GM21367 (cell line): Measurements from ENCODE around the gene ZNF8.
"Not testable (repeated sequence)": the region's sequence is repeated elsewhere in the genome, so short reads cannot be mapped to it uniquely, and the experiment has no call there.

Experiments
- ATAC-seq: cut with Tn5 transposase; IDR thresholded peaks from one replicate; pipeline ENCODE4 v1.9.1; 2021; ENCODE audit not compliant: unreplicated experiment

ZNF8 gene

DNA sequence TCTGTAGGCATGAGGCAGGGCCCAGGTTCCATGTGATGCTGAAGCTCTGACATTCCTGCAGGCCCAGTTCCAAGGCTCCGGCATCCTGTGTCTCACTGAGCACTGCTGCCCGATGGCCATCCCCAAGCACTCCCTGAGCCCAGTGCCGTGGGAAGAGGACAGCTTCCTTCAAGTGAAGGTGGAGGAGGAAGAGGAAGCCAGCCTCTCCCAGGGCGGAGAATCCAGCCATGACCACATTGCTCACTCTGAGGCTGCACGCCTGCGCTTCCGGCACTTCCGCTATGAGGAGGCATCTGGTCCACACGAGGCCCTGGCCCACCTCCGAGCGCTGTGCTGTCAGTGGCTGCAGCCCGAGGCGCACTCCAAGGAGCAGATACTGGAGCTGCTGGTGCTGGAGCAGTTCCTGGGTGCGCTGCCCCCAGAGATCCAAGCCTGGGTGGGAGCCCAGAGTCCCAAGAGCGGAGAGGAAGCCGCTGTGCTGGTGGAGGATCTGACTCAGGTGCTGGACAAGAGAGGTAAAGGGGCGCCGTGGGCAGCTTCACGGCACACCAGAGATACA, 56.0 kb downstream of the ZNF8 start:
- no peak for ATAC-seq

DNA sequence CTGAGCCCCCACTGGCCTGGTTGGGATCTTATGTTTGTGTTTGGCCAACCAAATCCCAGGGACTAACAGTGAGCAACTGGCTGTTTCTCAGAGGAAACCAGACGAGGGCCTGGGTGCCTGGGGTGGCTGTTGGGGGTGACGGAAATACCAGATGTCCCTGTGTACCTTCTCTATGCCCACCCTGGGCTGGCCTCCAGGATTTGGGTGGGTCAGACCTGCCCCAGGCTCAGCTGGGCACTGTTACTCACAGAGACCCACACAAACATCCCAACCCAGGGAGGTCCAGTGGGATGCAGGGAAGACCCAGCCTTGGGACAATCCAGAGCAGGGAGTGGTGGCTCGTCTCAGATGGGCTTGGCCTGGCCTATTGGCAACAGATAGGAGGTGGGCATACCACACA, 56.9 kb downstream of the ZNF8 start:
- ATAC-seq = no peak

DNA sequence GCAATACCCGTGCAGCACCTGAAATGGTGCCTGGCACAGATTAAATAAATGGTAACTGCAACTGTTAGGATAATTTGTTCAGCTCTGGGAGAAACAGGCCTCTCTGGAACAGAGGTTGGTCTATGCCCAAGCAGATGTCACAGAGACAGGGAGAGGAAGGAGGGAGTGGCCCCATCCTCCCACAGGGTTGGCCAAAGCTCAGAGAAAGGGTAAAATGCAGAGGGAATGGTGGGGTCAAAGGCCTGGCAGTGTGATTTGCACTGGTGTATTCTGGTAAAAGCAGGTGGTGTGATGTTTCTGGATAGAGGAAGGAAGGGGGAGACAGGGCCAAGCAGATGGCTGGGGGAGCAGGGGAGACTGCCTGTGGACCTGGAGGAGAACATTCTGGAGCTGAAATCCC, 57.5 kb downstream of the ZNF8 start:
- ATAC-seq = no peak

DNA sequence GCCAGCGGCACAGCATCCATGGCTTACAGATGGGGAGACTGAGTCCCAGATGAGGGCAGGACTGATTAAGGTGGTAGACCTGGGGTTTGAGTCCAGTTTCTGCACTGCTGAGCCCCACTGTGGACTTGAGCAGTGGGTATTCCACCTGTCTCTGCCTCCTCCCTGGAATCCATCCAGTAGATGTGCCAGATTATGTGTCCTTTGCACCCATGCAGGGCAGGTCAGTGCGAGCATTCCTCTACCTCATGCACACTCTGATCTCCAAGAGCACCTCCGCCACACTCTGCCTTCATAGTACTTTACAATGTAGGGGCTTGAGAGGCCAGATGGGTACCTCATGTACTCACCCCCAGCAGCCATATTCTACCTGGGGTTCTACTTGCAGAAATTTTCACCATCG, 58.1 kb downstream of the ZNF8 start:
- no peak for ATAC-seq

DNA sequence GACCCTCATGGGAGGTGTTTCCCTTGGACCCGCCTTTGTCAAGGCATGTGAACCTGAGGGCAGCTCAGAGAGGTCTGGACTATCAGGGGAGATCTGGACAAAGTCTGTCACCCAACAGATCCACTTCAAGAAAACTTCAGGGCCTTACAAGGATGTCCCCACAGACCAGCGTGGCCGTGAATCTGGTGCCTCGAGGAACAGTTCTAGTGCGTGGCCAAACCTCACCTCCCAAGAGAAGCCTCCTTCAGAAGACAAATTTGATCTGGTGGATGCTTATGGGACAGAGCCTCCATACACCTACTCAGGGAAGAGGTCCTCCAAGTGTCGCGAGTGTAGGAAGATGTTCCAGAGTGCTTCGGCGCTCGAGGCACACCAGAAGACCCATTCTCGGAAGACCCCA, 59.6 kb downstream of the ZNF8 start:
- ATAC-seq = no peak

DNA sequence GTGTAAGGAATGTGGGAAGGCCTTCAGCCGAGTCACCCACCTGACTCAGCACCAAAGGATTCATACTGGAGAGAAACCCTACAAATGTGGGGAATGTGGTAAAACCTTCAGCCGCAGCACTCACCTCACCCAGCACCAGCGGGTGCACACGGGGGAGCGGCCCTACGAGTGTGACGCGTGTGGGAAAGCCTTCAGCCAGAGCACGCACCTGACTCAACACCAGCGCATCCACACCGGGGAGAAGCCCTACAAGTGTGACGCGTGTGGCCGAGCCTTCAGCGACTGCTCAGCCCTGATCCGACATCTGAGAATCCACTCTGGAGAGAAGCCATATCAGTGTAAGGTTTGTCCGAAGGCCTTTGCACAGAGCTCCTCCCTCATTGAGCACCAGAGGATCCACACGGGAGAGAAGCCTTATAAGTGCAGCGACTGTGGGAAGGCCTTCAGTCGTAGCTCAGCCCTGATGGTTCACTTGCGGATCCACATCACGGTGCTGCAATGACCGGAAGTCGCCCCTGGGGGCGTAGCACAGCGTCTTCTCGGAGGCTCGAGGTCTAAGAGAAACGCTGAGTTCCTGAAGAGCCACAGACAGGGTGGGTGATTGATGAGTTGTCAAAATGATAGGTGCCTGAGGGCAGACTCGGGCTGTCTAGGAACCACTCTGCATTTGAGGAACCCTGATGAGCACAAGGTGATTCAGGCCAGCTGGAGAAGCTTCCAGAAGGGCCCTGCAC, 60.2 kb downstream of the ZNF8 start:
- ATAC-seq = no peak

DNA sequence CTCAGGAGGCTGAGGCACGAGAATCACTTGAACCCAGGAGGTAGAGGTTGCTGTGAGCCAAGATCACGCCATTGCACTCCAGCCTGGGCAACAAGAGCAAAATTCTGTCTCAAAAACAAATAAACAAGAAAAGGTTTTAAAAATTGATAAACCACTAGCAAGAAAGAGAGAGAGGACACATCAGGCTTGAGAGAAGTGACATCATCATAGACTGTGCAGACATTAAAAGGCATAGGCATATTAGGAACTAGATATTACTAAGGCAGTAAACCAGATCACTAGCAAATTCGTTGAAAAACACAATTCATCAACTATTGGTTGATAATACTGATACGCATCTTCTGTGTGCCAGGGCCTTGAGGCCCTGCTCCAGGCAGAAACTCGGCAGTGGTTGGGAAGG, 66.8 kb downstream of the ZNF8 start:
- ATAC-seq = no peak

DNA sequence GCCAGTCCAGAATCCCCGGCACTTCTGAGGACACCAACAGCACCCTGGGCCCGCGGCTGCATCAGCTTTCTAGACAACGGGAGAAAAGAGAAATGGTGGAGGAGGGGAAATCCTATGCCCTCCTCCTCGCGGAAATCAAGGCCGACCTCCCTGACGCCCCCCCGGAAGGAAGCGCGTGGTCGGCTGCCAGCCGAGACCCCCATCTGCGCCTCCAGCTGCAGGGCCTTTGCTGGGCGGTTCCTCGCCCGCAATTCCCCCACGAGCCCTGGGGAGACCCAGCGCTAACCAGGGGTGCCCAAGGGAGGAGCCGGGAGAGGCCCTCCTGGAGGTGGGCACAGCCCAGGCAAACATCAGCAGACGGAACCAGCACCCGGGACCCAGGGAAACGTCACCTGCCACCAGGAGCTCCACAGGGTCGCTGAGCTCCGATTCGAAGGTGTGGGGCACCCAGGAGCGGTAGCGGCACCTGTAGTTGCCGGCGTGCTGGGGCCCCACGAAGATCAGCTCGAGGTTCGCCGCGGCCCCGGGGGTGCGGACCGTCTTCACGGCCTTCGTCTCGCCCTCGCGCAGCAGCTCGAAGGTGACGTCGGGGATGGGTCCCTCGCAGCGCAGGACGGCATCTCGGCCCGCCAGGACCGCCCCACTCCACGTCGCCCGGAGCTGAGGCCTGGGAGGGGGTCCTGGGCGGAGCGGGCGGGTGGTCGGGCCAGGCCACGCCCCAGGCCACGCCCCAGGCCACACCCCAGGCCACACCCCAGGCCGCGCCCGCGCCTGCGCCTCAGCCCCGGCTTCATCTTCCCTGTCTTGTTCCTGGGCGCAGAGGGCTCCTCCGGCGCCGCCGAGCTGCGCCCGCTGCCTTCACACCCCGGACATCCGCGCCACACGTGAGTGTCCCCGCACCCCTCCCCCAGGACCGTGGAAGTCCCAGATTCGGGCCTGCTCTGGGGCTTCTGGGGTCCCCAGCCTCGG, 68.5 kb downstream of the ZNF8 start:
- ATAC-seq = peak; percentile 73

DNA sequence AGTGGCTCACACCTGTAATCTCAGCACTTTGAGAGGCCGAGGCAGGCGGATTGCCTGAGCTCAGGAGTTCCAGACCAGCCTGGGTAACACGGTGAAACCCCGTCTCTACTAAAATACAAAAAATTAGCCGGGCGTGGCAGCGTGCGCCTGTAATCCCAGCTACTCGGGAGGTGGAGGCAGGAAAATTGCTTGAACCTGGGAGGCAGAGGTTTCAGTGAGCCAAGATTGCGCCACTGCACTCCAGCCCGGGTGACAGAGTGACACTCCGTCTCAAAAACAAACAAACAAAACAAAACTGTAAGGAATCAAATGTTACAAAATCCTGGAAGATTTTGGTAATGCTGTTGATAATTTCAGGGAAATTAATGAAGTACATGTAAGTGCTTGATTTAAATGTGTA, 69.3 kb downstream of the ZNF8 start:
- not testable (repeated sequence) for ATAC-seq

DNA sequence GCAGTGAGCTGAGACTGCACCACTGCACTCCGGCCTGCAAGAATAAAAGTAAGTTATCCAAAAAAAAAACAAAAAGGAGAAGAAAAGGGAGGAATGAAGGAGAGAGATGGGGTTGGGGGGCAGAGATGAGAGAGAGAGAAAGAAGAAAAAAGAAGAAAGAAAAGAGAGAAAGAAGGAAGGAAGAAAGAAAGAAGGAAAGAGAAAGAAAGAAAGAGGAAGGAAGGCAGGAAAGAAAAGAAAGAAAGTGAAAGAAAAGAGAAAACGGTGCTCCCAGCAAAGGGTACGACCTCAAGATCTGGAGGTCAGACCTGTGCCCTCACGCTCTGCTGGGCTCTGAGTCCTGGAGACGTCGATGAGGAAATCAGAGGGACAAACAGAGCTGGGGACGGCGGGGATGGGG, 70.8 kb downstream of the ZNF8 start:
- ATAC-seq = no peak

DNA sequence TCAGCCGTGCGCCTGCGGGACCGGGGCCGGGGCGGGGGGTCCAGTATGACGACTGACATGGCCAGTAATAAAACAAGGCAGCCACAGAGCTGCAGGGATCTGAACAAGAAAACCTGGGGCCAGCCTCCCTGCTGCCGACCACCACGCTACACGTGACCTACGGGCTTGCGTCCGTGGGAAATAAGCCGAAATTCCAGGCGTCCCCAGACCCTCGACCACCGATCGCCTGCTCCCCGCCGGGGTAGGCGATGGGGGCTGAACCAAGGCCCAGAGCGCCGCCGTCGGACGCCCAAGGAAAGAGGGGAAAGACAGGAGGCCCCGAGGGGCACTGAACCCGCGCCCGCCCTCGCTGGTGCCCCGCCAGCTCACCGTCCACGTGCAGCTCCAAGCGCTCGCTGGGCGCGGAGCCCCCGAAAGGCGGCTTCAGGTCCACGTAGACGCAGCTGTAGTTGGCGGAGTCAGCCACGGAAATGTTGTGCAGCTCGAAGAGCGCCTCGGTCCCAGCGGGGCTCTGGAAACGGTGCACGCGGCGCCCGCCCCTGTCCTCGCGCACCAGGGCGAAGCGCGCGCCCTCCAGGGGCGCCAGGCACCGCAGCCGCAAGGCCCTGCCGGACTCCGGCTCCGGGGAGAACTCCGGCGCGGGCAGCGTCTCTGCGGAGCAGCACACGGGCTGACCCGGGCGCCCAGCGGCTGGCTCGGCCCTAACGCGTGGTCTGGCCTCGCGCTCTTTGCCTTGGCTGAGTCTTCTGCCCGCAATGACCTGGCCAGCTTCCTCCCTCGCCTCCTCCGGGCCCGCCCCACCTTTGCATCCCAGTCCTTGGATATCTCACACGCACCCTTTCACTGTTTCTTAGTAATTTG, 71.5 kb downstream of the ZNF8 start:
- ATAC-seq = no peak

DNA sequence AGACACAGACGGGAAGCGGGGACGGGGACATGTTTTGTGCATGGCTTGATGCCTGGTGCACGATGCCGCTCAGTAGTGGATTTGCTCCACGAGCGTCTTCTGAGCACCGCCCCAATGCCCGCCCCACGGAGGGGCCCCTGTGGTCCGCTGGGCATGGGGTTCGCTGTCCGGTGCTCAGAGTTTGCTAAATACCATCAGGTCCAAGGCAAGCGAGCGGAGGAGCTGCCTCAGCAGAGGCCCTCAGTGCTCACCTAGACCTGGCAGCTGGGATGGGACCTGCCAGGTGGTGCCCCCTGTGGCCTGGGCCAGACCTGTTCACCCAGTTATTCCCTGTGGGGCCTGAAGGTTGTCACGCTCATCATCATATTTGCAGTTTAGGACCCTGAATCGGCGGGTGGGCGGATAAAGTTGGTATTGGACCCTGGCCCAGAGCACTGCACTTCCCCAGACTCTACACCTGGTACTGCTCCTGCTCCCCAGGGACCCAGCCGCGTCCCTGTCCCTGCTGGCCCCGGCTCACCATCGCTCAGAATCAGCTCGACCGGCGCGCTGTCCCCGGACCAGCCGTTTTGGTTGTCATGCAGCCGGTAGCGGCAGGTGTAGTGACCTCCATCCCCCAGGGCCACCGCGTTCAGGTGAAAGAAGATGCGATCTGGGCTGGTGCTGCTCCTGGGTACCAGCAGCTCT, 72.3 kb downstream of the ZNF8 start:
- ATAC-seq = no peak

DNA sequence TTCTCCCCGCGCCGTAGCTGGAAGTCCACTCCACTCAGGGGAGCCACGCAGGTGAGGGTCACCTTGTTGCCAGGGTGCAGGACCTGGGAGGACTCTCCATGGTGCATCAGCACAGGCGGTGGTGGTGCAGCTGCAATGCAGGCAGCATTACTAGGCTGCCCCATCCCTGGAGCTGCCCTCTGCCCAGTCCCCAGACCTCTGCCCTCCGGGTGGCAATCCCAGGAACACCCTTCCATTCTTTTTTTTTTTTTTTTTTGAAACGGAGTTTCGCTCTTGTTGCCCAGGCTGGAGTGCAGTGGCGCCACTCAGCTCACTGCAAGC, 72.8 kb downstream of the ZNF8 start:
- no peak for ATAC-seq

DNA sequence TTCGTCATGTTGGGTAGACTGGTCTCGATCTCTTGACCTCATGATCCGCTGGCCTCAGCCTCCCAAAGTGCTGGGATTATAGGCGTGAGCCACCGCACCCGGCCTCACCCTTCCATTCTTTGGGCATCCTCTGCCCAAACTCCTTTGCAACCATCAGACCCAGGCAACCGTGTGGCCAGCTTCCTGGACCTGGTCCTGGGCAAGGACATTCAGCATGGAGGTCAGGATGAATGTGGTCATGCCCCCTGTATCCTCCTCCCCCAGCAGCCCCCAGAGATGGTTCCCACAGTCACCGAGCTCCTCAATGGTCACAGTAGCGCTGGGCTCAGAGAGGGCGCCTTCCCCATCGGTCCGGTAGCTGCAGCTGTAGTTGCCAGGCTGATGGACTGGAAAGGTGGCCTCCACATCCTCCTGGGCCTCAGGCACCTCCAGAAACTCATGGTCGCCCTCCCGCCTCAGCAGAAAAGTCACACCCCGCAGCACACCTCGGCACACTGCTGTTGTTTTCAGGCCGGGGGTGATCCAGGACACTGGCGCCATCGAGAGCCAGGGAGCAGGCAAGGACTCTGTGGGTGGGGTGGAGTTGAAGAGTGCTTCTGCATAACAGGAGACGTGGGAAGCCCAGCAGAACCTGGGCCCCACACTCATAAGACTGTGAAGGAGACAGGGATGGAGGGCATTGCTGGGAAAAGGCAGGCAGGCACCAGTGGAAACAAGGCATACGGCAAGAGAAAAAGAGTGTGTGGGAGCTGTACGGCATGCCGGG, 73.4 kb downstream of the ZNF8 start:
- ATAC-seq = no peak
